HG02759 (cell line): Measurements from ENCODE around the gene POU3F1.
"Not testable (repeated sequence)": the region's sequence is repeated elsewhere in the genome, so short reads cannot be mapped to it uniquely, and the experiment has no call there.

Experiments
- ATAC-seq: cut with Tn5 transposase; IDR thresholded peaks from one replicate; pipeline ENCODE4 v1.9.1; 2021; ENCODE audit warnings: mild to moderate bottlenecking, moderate library complexity; ENCODE audit not compliant: unreplicated experiment

Gene POU3F1

GRCh38 chr1:38050397-38051078 is 3.9 kb upstream of the POU3F1 start:
- ATAC-seq: no peak

DNA sequence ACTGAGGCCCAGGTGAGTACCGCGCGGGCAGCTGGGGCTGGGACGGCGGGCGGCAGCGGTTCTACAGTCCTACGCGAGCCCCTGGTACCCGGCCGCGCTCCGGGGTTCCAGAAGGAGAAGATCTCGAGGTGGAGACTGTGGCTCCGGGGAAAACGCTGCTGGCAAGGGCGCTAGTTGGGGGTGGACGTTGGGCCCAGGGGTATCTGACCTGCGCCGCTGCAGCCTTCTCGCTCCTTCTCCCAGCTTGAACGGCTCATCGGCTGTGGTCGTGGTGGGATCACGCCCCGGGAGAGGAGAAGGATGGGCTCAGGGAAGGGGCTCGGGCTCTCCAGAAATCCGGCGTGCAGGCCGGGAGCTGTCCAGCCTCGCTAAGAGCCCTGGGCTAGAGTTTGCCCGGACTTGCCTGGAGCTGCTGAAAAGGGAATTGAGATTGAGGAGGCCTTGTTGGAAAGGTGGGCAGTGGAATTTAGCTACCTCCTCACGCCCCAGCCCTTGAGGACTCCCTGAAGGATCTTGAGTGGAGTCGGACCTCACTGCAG is 1.1 kb upstream of the POU3F1 start:
- ATAC-seq: no peak

- peak; percentile 80 for ATAC-seq
Observed at GRCh38 chr1:38046884-38047602, 450 bp upstream of the POU3F1 start.

- peak; percentile 6 for ATAC-seq
Observed at GRCh38 chr1:38045401-38046332, 926 bp downstream of the POU3F1 start.

DNA sequence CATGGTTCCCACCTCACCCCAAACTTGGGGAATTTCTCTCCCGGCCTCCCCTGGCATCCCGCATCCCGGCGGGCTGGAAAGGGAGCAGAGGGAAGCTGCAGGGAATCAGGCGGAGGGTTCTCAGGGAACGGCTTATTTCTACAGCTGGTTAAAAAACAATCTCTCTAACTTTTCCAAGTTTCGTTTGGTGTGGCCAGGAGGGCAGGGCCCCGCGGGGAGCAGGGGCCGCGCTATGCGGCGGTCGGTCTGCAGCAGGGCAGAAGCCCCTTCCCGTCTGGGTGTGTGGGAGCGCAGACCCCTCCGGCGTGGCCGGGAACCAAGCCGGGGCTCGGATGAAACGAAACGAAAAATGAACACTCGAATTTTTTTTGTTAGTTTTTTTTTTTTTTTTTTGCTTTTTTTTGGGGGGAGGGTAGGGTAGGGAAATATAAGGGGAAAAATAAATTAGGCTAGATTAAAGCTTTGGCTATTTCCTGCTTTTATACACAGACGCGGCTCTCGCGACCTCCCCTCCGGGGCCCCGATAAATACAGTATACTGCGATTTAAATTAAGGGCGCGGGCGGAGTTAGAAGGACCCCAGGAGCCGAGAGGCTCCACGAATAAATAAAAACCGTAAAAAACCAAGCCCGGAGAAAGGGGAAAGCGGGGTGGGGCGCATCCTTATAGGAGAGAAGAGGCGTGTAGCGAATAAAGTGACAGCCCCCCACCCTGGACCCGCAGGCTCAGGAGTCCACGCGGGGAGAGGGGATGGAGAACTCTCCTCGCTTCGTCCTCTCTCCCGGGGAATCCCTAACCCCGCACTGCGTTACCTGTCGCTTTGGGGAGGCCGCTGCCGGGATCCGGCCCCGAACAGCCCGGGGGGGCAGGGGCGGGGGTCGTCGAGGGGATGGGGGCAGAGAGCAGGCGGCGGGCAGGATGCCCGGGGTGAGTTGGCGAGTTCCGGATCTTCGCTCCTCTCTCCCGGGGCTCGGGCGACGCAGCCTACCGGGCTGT is 2.1 kb downstream of the POU3F1 start:
- no peak for ATAC-seq

- no peak for ATAC-seq
Observed at GRCh38 chr1:38043036-38043747, 3.4 kb downstream of the POU3F1 start.

GRCh38 chr1:38041936-38042834 is 4.4 kb downstream of the POU3F1 start:
- ATAC-seq: no peak

- no peak for ATAC-seq
Observed at GRCh38 chr1:38039331-38040088, 7.1 kb downstream of the POU3F1 start.

GRCh38 chr1:38038861-38039260 is 7.7 kb downstream of the POU3F1 start:
- ATAC-seq: no peak

- no peak for ATAC-seq
Observed at GRCh38 chr1:38037221-38037939, 9.2 kb downstream of the POU3F1 start.

DNA sequence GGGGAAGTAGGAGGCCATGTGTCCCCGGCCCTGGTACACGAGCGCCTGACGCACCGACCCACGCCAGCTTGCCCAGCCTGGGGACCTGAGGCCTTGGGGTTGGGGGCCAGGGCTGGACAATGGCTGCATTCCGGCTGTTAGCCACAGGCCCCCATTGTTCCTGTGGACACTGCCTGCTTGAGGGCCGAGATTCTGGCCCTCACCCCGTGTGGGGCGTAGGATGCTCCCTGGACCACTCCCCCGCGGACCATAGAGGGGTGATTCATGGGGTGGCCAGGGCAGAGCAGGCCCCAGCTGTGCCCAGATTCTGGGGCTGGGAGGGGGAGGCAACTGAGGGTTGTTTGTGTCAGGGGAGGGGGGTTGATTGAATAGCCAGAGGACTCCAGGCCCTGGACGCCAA is 11.7 kb downstream of the POU3F1 start:
- no peak for ATAC-seq

DNA sequence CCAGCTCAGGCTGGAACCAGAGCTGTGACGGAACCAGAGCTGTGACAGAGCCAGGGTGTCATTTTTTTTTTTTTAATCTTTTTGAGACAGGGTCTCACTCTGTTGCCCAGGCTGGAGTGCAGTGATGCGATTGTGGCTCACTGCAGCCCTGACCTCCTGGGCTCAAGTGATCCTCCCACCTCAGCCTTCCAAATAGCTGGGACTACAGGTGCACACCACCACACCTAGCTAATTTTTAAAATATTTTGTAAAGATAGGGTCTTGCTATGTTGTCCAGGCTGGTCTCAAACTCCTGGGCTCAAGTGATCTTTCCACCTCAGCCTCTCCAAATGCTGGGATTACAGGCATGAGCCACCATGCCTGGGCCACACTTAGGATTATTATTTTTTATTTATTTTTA is 13.6 kb downstream of the POU3F1 start:
- not testable (repeated sequence) for ATAC-seq

- ATAC-seq: no peak
Observed at GRCh38 chr1:38031513-38031866, 15.1 kb downstream of the POU3F1 start.

- ATAC-seq: no peak
Observed at GRCh38 chr1:38030596-38031512, 15.7 kb downstream of the POU3F1 start.

DNA sequence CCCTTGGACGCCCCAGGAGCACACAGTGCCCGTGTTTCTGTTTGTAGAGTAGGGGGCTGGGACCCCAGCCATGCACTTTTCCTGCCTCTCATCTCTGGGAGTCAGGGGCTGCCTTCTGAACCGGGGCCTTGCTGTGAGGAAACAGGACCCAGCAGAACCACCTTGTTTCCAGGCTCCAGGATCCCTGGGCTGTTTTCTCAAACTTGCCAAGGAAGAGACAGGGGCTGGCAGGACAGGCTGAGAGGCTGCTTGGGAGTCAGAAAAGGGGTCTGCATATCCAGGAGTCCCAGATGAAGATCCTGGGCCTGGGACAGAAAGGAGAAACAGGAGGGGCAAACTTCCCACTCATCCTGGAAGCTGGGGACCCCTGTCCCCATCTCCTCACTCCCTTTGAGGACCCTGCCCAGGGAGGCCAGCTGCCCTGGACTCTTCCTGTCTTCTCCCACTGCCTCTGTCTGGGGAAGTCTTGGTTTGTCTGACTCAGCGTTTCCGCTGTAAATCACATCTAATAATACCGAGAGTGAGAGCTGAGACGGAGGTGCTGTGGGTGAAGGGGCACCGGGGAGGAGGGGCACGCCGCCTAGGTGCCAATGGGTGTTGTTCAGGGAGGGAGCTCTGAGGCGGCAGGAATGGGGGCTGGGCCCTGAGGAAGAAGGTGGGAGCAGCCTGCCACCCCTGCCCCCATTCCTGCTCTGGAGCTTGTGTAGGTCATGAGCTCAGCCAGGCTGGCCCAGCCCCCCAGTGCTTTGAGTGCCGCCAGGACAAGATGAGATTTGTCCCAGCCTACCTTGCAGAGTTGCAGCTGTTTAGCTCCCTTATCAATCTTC is 16.7 kb downstream of the POU3F1 start:
- ATAC-seq: peak; percentile 48
